ENCODE results near the gene RXFP1. TPM values are rescaled to one million over a fixed set of nuclear protein-coding genes. Genes with fewer than 3 reads are reported as not detected.

The RXFP1 gene
- total RNA-seq, 6 donors from 2014 or later: 3.0 to 7.3 (median 4.7) TPM

DNA sequence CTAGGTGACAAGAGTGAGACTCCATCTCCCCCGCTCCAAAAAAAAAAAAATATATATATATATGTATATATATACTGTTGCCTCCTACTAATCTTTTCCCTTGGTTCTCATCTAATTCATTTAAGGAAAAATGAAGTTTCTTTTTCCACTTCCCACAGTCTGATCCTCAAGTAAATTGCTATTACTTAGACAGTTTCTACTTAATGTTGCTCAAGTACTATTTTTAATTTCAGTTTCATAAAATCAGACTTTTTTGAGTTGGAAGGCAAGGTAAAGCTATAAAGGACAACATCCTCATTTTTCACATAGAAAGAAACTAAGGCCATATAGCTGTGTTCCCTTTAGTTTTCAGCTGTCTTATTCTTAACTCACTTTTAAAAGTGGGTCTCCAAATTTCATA is 5.8 kb downstream of the RXFP1 start:
- DNase-seq (no peak), ATAC-seq (ENCODE audit: low FRiP score in 2 of 2) (no peak)
- TF ChIP-seq EP300 (IDR thresholded peaks at IDR 0.05) (no peak), POLR2A (IDR thresholded peaks at IDR 0.05) (no peak), POLR2AphosphoS5 (IDR thresholded peaks at IDR 0.05) (no peak)
- TF ChIP-seq, protein P1, sequence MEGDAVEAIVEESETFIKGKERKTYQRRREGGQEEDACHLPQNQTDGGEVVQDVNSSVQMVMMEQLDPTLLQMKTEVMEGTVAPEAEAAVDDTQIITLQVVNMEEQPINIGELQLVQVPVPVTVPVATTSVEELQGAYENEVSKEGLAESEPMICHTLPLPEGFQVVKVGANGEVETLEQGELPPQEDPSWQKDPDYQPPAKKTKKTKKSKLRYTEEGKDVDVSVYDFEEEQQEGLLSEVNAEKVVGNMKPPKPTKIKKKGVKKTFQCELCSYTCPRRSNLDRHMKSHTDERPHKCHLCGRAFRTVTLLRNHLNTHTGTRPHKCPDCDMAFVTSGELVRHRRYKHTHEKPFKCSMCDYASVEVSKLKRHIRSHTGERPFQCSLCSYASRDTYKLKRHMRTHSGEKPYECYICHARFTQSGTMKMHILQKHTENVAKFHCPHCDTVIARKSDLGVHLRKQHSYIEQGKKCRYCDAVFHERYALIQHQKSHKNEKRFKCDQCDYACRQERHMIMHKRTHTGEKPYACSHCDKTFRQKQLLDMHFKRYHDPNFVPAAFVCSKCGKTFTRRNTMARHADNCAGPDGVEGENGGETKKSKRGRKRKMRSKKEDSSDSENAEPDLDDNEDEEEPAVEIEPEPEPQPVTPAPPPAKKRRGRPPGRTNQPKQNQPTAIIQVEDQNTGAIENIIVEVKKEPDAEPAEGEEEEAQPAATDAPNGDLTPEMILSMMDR (IDR thresholded peaks at IDR 0.05): no peak
- Histone ChIP-seq H3K4me1 (no peaks in the 10 kb centered on the region), H3K27me3 (no peaks in the 10 kb centered on the region), H3K27ac (no peak overlapping the region), H3K4me3 (no peak overlapping the region), H3K9me3 (no peaks in the 10 kb centered on the region), H3K36me3 (no peaks in the 10 kb centered on the region)
- WGBS, 2 donors: 100% methylated on average over 1 of the region's 1 CpG

DNA sequence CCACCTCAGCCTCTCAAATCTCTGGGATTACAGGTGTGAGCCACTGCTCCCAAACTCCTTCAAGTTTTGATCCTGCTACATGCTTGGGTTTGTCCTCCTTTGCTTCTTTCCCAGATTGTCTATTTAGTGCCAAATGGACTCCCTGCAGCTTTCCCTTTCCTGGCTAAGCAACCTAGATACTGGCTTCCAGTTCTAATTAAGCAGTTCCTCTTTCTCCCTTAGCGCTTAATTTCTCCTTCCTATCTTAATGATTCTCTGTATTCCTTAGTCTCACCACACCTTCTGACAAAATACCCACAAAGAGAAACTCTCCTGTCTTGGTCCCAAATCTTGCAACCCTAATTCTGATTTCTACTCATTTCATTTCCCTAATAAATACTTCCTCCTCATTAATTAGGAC is 7.8 kb downstream of the RXFP1 start:
- Histone ChIP-seq H3K27me3 (no peaks in the 10 kb centered on the region), H3K4me3 (no peak overlapping the region), H3K4me1 (no peaks in the 10 kb centered on the region), H3K9me3 (no peaks in the 10 kb centered on the region), H3K36me3 (no peaks in the 10 kb centered on the region), H3K27ac (no peak overlapping the region)
- DNase-seq (no peak), ATAC-seq (ENCODE audit: low FRiP score in 2 of 2) (no peak)
- 36 to 52% methylated on average over 1 of the region's 1 CpG for WGBS, 2 donors
- TF ChIP-seq POLR2AphosphoS5 (IDR thresholded peaks at IDR 0.05) (no peak), EP300 (IDR thresholded peaks at IDR 0.05) (no peak), POLR2A (IDR thresholded peaks at IDR 0.05) (no peak)
- TF ChIP-seq, protein P1 (IDR thresholded peaks at IDR 0.05): no peak

DNA sequence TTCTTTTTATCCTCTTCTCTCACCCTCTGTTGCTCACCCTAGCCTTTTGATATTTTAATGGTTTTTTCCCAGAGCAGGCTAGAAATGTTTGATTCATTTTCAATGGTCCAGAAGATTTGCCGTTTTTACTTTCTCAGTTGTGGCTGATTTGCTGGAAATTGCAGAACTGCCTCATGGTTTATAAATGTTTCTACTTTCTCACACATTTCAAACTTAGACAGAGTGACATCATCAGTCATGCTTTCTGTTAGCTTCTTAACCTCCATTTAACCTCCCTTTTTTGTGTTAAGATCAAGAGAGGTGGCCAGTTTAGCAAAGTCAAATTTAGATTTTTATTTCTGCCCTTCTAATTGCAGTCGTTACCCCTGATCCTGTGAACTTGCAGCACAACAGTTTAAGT is 8.7 kb downstream of the RXFP1 start:
- H3K9me3 ChIP-seq: no peaks in the 10 kb centered on the region
- H3K4me1 ChIP-seq: no peaks in the 10 kb centered on the region
- H3K27ac ChIP-seq: no peak overlapping the region
- WGBS, 2 donors: 57 to 71% methylated on average over 2 of the region's 2 CpGs
- no peaks in the 10 kb centered on the region for H3K27me3 ChIP-seq
- TF ChIP-seq, protein P1 (IDR thresholded peaks at IDR 0.05): no peak
- TF ChIP-seq EP300 (IDR thresholded peaks at IDR 0.05) (no peak), POLR2A (IDR thresholded peaks at IDR 0.05) (no peak), POLR2AphosphoS5 (IDR thresholded peaks at IDR 0.05) (no peak)
- ATAC-seq (ENCODE audit: low FRiP score in 2 of 2) (no peak), DNase-seq (no peak)
- no peaks in the 10 kb centered on the region for H3K36me3 ChIP-seq
- no peak overlapping the region for H3K4me3 ChIP-seq

- Histone ChIP-seq H3K4me1 (no peaks in the 10 kb centered on the region), H3K9me3 (no peaks in the 10 kb centered on the region), H3K27me3 (no peaks in the 10 kb centered on the region), H3K36me3 (no peaks in the 10 kb centered on the region), H3K4me3 (no peak overlapping the region), H3K27ac (no peak overlapping the region)
- DNase-seq: no peak
- no peak for ATAC-seq (ENCODE audit: low FRiP score in 2 of 2)
- WGBS, 2 donors: 84 to 87% methylated on average over 6 of the region's 6 CpGs
- no peak for TF ChIP-seq POLR2A (IDR thresholded peaks at IDR 0.05)
- TF ChIP-seq POLR2AphosphoS5 (IDR thresholded peaks at IDR 0.05): no peak
- TF ChIP-seq, protein P1 (IDR thresholded peaks at IDR 0.05): no peak
- TF ChIP-seq EP300 (IDR thresholded peaks at IDR 0.05): no peak
Observed at GRCh38 chr4:158530898-158531297, 9.2 kb downstream of the RXFP1 start.

- DNase-seq (no peak), ATAC-seq (ENCODE audit: low FRiP score in 2 of 2) (no peak)
- no peak overlapping the region for H3K27ac ChIP-seq
- TF ChIP-seq, protein P1 (IDR thresholded peaks at IDR 0.05): no peak
- TF ChIP-seq POLR2A (IDR thresholded peaks at IDR 0.05): no peak
- TF ChIP-seq POLR2AphosphoS5 (IDR thresholded peaks at IDR 0.05): no peak
- TF ChIP-seq EP300 (IDR thresholded peaks at IDR 0.05): no peak
- H3K27me3 ChIP-seq: no peaks in the 10 kb centered on the region
- H3K9me3 ChIP-seq: no peaks in the 10 kb centered on the region
- no peaks in the 10 kb centered on the region for H3K36me3 ChIP-seq
- H3K4me3 ChIP-seq: no peak overlapping the region
- 66 to 67% methylated on average over 6 of the region's 6 CpGs for WGBS, 2 donors
- H3K4me1 ChIP-seq: no peaks in the 10 kb centered on the region
Observed at GRCh38 chr4:158532556-158533231, 11.0 kb downstream of the RXFP1 start.
